T-helper 9 cell (primary cell): Measurements from ENCODE around the gene ACAT1.
"Not testable (repeated sequence)": the region's sequence is repeated elsewhere in the genome, so short reads cannot be mapped to it uniquely, and the experiment has no call there.

ENCODE experiments used
- DNase-seq: peaks from one replicate; pipeline ENCODE4 v3.0.0-alpha.2; 2020

ACAT1 gene

GRCh38 chr11:108148556-108148955 lies 27.2 kb downstream of the ACAT1 start:
- no peak for DNase-seq

- no peak for DNase-seq
These were observed 33.2 kb downstream of the ACAT1 start for GRCh38 chr11:108154591-108154990.

GRCh38 chr11:108160970-108161566 lies 39.7 kb downstream of the ACAT1 start:
- DNase-seq, result no peak

GRCh38 chr11:108162878-108163277 lies 41.5 kb downstream of the ACAT1 start:
- DNase-seq, result not testable (repeated sequence)

DNA sequence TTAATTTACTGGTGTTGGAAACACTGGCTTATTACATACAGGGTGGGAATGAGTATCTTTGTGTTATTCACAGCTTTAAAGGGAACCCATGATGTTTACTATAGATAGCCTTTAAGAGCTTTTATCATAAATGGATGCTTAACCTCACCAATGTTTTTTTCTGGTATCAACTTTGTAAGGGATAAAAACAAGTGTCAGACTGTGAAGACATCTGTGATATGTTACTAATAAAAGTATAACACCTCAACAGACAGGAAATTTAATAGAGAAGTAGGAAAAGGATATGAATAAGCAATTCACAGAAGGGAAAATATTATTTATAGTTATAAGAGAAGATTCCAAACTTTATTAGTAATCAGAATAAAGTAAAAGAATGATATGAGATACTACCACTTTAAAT lies 46.3 kb downstream of the ACAT1 start:
- DNase-seq, result no peak

DNA sequence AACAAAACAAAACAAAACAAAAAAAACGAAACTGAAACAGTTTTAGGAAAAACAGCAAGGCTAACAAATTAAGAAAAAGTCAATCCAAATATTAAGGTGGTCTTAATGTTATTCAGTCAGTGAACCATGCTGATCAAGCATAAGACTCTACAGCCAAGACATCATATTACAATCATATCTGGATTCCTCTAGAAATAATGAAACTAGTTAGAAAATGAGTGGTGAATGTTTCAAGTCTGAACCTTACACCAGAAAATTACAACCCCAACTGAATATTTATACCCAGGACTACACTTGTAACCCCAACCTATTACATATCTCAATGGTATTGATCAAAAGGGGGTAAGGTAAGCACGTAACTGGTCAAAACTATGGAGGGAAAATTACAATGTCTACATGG lies 48.8 kb downstream of the ACAT1 start:
- no peak for DNase-seq

DNA sequence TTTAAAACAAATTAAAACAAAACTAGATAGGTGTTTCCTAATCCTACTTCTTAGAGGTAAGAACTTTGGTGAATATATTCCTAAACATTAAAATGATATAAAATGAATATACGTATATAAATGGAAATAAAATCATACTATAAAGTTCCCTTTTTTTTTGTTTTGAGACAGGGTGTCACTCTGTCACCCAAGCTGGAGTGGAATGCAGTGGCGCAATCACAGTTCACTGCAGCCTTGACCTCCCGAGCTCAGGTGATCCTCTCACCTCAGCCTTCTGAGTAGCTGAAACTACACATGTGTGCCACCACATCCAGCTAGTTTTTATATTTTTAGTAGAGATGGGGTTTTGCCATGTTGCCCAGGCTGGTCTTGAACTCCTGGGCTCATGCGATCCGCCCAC lies 56.2 kb downstream of the ACAT1 start:
- DNase-seq, result no peak

DNA sequence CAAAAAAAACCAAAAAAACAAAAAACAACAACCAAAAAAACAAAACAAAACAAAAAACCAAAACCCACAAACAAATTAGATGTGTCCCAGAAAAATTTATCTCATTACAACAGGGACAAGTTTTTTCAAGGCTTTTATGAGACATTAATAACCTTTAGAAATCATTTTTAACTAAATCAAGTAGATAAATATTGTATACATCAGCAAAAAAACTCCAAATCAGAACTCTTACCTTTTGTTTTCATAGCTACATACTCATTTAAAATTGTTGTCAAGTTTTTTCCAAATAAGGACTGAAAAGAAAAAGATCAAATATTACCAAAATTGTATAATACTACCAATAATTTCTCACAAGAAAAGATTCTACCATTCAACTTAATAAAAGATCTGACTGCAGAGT lies 72.4 kb downstream of the ACAT1 start:
- no peak for DNase-seq

DNA sequence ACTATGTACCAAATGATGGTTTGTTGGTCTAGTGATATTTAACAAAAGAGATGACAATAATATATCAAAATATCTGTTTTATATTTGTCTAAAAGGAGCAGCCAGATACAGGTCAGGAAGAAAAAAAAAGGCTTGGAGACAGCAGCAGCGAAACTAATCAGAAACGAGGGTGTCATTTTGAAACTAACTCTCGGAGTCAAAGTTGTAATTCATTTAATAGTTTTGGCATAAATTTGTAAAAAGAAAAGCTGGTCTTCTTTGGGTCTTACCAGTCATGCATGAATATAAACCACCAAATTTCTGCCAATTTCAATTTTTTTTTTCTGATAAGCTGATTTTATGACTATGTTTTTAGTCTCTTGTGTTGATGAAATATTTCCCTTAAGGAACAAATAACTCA lies 75.5 kb downstream of the ACAT1 start:
- no peak for DNase-seq
